GM19324 (cell line): Measurements from ENCODE around the gene SOX15.
"Not testable (repeated sequence)": the region's sequence is repeated elsewhere in the genome, so short reads cannot be mapped to it uniquely, and the experiment has no call there.

ENCODE experiments used
- ATAC-seq: cut with Tn5 transposase; IDR thresholded peaks from one replicate; pipeline ENCODE4 v1.9.1; 2021; ENCODE audit warnings: mild to moderate bottlenecking, moderate library complexity; ENCODE audit not compliant: unreplicated experiment, low FRiP score

The SOX15 gene

GRCh38 chr17:7589891-7590691 is at the start of gene SOX15:
Gene SOX15 (minus strand): TSS chr17:7590094. CDS start chr17:7589676, 418 bp downstream.
- no peak for ATAC-seq

- ATAC-seq: no peak
These were observed 46.3 kb upstream of the SOX15 start for GRCh38 chr17:7636163-7636562.

- ATAC-seq: no peak
These were observed 44.5 kb upstream of the SOX15 start for GRCh38 chr17:7634384-7634783.

- ATAC-seq: no peak
These were observed 43.2 kb upstream of the SOX15 start for GRCh38 chr17:7633093-7633492.

- ATAC-seq: no peak
These were observed 42.6 kb upstream of the SOX15 start for GRCh38 chr17:7632492-7632894.

GRCh38 chr17:7631398-7632380 is 41.8 kb upstream of the SOX15 start:
- no peak for ATAC-seq

- ATAC-seq: no peak
These were observed 40.2 kb upstream of the SOX15 start, which contains the start of gene SHBG for GRCh38 chr17:7629939-7630571. Gene SHBG (plus strand): TSS chr17:7630135. CDS start chr17:7630173, 38 bp downstream.

- peak; percentile 74 for ATAC-seq
These were observed 37.6 kb upstream of the SOX15 start, which contains the start of gene SAT2 for GRCh38 chr17:7627250-7628121. Gene SAT2 (minus strand): TSS chr17:7627821. CDS start chr17:7627635, 186 bp downstream.

GRCh38 chr17:7626956-7627249 is 37.0 kb upstream of the SOX15 start:
- no peak for ATAC-seq

GRCh38 chr17:7626307-7626706 is 36.4 kb upstream of the SOX15 start:
- no peak for ATAC-seq

GRCh38 chr17:7625749-7626148 is 35.9 kb upstream of the SOX15 start:
- not testable (repeated sequence) for ATAC-seq

- ATAC-seq: no peak
These were observed 33.8 kb upstream of the SOX15 start for GRCh38 chr17:7623661-7624060.

GRCh38 chr17:7620835-7621234 is 30.9 kb upstream of the SOX15 start:
- no peak for ATAC-seq

- no peak for ATAC-seq
These were observed 28.7 kb upstream of the SOX15 start for GRCh38 chr17:7618608-7619007.

GRCh38 chr17:7615265-7615747 is 25.4 kb upstream of the SOX15 start:
- no peak for ATAC-seq

- peak; percentile 89 for ATAC-seq
These were observed 24.8 kb upstream of the SOX15 start, which contains the start of gene FXR2 for GRCh38 chr17:7614425-7615264. Gene FXR2 (minus strand): TSS chr17:7614897. CDS start chr17:7614532, 365 bp downstream.

GRCh38 chr17:7613769-7614424 is 24.0 kb upstream of the SOX15 start:
- ATAC-seq: no peak

GRCh38 chr17:7612294-7612640 is 22.4 kb upstream of the SOX15 start:
- no peak for ATAC-seq
